Endothelial cell of umbilical vein (primary cell): Measurements from ENCODE around the gene MYBBP1A. TPM values are rescaled to one million over a fixed set of nuclear protein-coding genes. Genes with fewer than 3 reads are reported as not detected.

Experiments used
- BruUV-seq: library from RNA; stranded (reverse); fragments of 400-500 nt; replicated peaks from 2 replicates; lab custom pipeline; 2021; lab: Mats Ljungman, UMichigan
- CTCF ChIA-PET: fragments of 300-600, 350-600 bp; sonication (Branson Sonifier 250); formaldehyde crosslinking; loops from one replicate; lab custom pipeline; 2021; ENCODE audit warnings: antibody characterized with exemption, inconsistent platforms; lab: Charles Lee
- POLR2A ChIA-PET: fragments of 300-600, 350-600 bp; sonication (Branson Sonifier 250); formaldehyde crosslinking; loops from one replicate; lab custom pipeline; 2021; ENCODE audit warnings: antibody characterized with exemption, inconsistent platforms; lab: Charles Lee
- DNase-seq: peaks from one replicate; pipeline ENCODE4 v3.0.0-alpha.2; 2011; ENCODE audit warnings: low read depth, low spot score
- FAIRE-seq: peaks from 2 replicates; lab custom pipeline; 2011; peaks lifted over from hg19 to GRCh38; lab: Jason Lieb, UNC
- H2AFZ ChIP-seq: 2 replicates; pipeline ENCODE4 v1.6.0; 2012; ENCODE audit warnings: low read depth, low read length, control low read depth, inconsistent platforms
- H3K27ac ChIP-seq: 2 replicates; pipeline ENCODE4 v1.5.1; 2011; ENCODE audit warnings: low read depth, mild to moderate bottlenecking, control low read depth, low read length, moderate library complexity; ENCODE audit not compliant: insufficient read depth
- H3K27me3 ChIP-seq, 2 experiments: 2 replicates each; pipeline versions ENCODE4 v1.6.0 to v1.6.1; 2011; ENCODE audit warnings: low read length in 2 of 2, mixed read lengths in 1 of 2; ENCODE audit not compliant: control insufficient read depth in 2 of 2, insufficient read depth in 2 of 2
- H3K36me3 ChIP-seq, 2 experiments: 2 replicates in 1 of 2; 3 replicates in 1 of 2; pipeline ENCODE4 v1.5.1; 2011; ENCODE audit warnings: low read length in 2 of 2, mild to moderate bottlenecking in 1 of 2, moderate library complexity in 1 of 2; ENCODE audit not compliant: control insufficient read depth in 2 of 2, insufficient read depth in 2 of 2; ENCODE audit errors: extremely low read depth in 1 of 2
- H3K4me1 ChIP-seq: 3 replicates; pipeline ENCODE4 v1.5.1; 2011; ENCODE audit warnings: mild to moderate bottlenecking, low read length; ENCODE audit not compliant: control insufficient read depth, insufficient read depth; ENCODE audit errors: extremely low read depth
- H3K4me2 ChIP-seq: 2 replicates; pipeline ENCODE4 v1.6.1; 2011; ENCODE audit warnings: low read length, control low read depth, mixed read lengths; ENCODE audit not compliant: insufficient read depth
- H3K4me3 ChIP-seq, 3 experiments: fragments of 200-600 bp in 1 of 3; sonication (generic), shearing (Covaris generic) in 1 of 3; replicated peaks in 1 of 3; 2 replicates each; pipeline ENCODE4 v1.5.1; 2011 to 2016; ENCODE audit warnings: control low read depth in 3 of 3, low read length in 3 of 3, mild to moderate bottlenecking in 2 of 3, inconsistent platforms in 1 of 3, low read depth in 1 of 3, moderate library complexity in 1 of 3; ENCODE audit not compliant: insufficient read depth in 1 of 3
- H3K79me2 ChIP-seq: 2 replicates; pipeline ENCODE4 v1.6.0; 2012; ENCODE audit warnings: low read length, inconsistent platforms; ENCODE audit not compliant: control insufficient read depth, insufficient read depth
- H3K9ac ChIP-seq: replicated peaks from 2 replicates; pipeline ENCODE3; 2011; ENCODE audit warnings: low read length, control low read depth; ENCODE audit not compliant: insufficient read depth; ENCODE audit errors: extremely low read depth
- H3K9me1 ChIP-seq: replicated peaks from 3 replicates; pipeline ENCODE4 v1.6.0; 2011; ENCODE audit warnings: mild to moderate bottlenecking, low read length; ENCODE audit not compliant: control insufficient read depth, insufficient read depth; ENCODE audit errors: extremely low read depth
- H3K9me3 ChIP-seq: replicated peaks from 2 replicates; pipeline ENCODE4 v1.5.1; 2012; ENCODE audit warnings: low read length, inconsistent platforms; ENCODE audit not compliant: control insufficient read depth, insufficient read depth
- H4K20me1 ChIP-seq: replicated peaks from 2 replicates; pipeline ENCODE3; 2011; ENCODE audit warnings: mild to moderate bottlenecking, low read length; ENCODE audit not compliant: control insufficient read depth, insufficient read depth; ENCODE audit errors: extremely low read depth
- CTCF ChIP-seq, 2 donors: IDR thresholded peaks; 1 replicate in 1 of 2; 2 replicates in 1 of 2; pipeline ENCODE4 v1.5.1; 2011; ENCODE audit warnings: low read length in 2 of 2, mild to moderate bottlenecking in 2 of 2, moderate library complexity in 2 of 2, control low read depth in 1 of 2, inconsistent platforms in 1 of 2, low read depth in 1 of 2; ENCODE audit not compliant: insufficient read depth in 1 of 2; ENCODE audit errors: extremely low read depth in 1 of 2
- EZH2 ChIP-seq: IDR thresholded peaks from 2 replicates; pipeline ENCODE4 v1.6.1; 2012; ENCODE audit warnings: borderline replicate concordance, low read depth, mild to moderate bottlenecking, moderate library complexity, low read length, inconsistent platforms; ENCODE audit not compliant: severe bottlenecking
- FOS ChIP-seq: IDR thresholded peaks from 2 replicates; pipeline ENCODE4 v1.6.1; 2011; ENCODE audit warnings: mild to moderate bottlenecking, low read length, moderate library complexity, borderline replicate concordance; ENCODE audit not compliant: insufficient read depth
- GATA2 ChIP-seq: IDR thresholded peaks from 2 replicates; pipeline ENCODE4 v1.7.0; 2011; ENCODE audit warnings: low read depth, mild to moderate bottlenecking, moderate library complexity, mixed read lengths, low read length; ENCODE audit not compliant: insufficient read length, insufficient read depth
- JUN ChIP-seq: IDR thresholded peaks from 2 replicates; pipeline ENCODE4 v1.6.1; 2011; ENCODE audit warnings: borderline replicate concordance, low read depth; ENCODE audit not compliant: insufficient read length, insufficient read depth
- MAX ChIP-seq: IDR thresholded peaks from 2 replicates; pipeline ENCODE4 v1.6.1; 2011; ENCODE audit not compliant: insufficient read depth, insufficient read length
- MYC ChIP-seq: IDR thresholded peaks from one replicate; pipeline ENCODE4 v1.6.1; 2011; ENCODE audit warnings: mild to moderate bottlenecking, low read depth, low read length
- POLR2A ChIP-seq: IDR thresholded peaks from 2 replicates; pipeline ENCODE4 v1.6.1; 2012; ENCODE audit warnings: low read depth, mild to moderate bottlenecking, control low read depth, low read length
- POLR2AphosphoS5 ChIP-seq: IDR thresholded peaks from 2 replicates; pipeline ENCODE4 v1.6.1; 2012; ENCODE audit warnings: low read depth, mild to moderate bottlenecking, control low read depth, low read length, moderate library complexity; ENCODE audit not compliant: insufficient read depth
- dilution Hi-C: fragments of 300-500 bp; cut with MboI; formaldehyde crosslinking; loops from one replicate; pipeline ENCODE4 v1.15.0; 2019; ENCODE audit warnings: low sequenced_read_pairs; ENCODE audit not compliant: extremely low pct_ligation_motif_present
- intact Hi-C: fragments of 100-400 bp; cut with micrococcal nuclease; formaldehyde crosslinking; loops from one replicate; pipeline ENCODE4 v1.10.0; 2022
- polyA plus RNA-seq, 4 experiments: library from polyadenylated mRNA; depleted of rRNA in 3 of 4; stranded (reverse) in 3 of 4; unstranded in 1 of 4; fragments of >200 nt; gene quantifications; 2 replicates each; pipeline versions ENCODE4 v1.2.1 to v1.2.3, GENCODE V29; 2011 to 2012; ENCODE audit warnings: missing spikeins in 1 of 4
- total RNA-seq: library from RNA; stranded (reverse); gene quantifications from 2 replicates; pipeline ENCODE4 v1.2.3, GENCODE V29; 2021

Gene MYBBP1A
- total and polyA plus RNA-seq, 2 donors (not counting 3 experiments of a cell fraction or from before 2014, with no cell fraction given), result 26.8 to 79.2 TPM

- H2AFZ ChIP-seq, result no peak overlapping the region
- no peak overlapping the region for H3K27ac ChIP-seq
- ChIA-PET POLR2A (no interaction called here), CTCF (interaction anchor here (1.3 to 1.8 kb wide), 3 partner anchors 9 to 11 kb away, joined by 3 to 18 read pairs (median 7); no protein-coding TSS in a partner anchor)
- no peak for TF ChIP-seq JUN
- no peak for TF ChIP-seq POLR2A
- TF ChIP-seq FOS, result no peak
- TF ChIP-seq MAX, result no peak
- TF ChIP-seq CTCF (IDR thresholded peaks at IDR 0.05; ENCODE audit: extremely low read depth in 1 of 2, insufficient read depth in 1 of 2, low read depth in 1 of 2, low read length in 2 of 2), result no peak
- no peak for TF ChIP-seq EZH2
- TF ChIP-seq MYC, result no peak
- TF ChIP-seq POLR2AphosphoS5, result no peak
- TF ChIP-seq GATA2, result no peak
- no peaks in the 10 kb centered on the region for H3K4me1 ChIP-seq
- DNase-seq, result no peak
- dilution Hi-C loops, result no loop called here
- peaks cover 0 to 4% of the 10 kb centered on the region in 2 experiments for H3K27me3 ChIP-seq
- H3K36me3 ChIP-seq, result no peaks in the 10 kb centered on the region
- H3K4me2 ChIP-seq, result no peak overlapping the region
- no peaks in the 10 kb centered on the region for H3K9me3 ChIP-seq
- no peak for FAIRE-seq
- H3K9ac ChIP-seq, result no peak overlapping the region
- no peak overlapping the region for H3K4me3 ChIP-seq
- no peaks in the 10 kb centered on the region for H4K20me1 ChIP-seq
- intact Hi-C loops, result no loop called here
- no TSS peak for BruUV-seq
- no peaks in the 10 kb centered on the region for H3K9me1 ChIP-seq
- H3K79me2 ChIP-seq, result no peaks in the 10 kb centered on the region
These were observed 21.0 kb upstream of the MYBBP1A start for GRCh38 chr17:4576161-4576558.
